ENCODE measurements around the gene MYOCOS.

- TF ChIP-seq CTCF (IDR thresholded peaks at IDR 0.05; ENCODE audit: low read depth, low read length, poor library complexity, severe bottlenecking) (no peak), EZH2phosphoT487 (IDR thresholded peaks at IDR 0.05; ENCODE audit: borderline replicate concordance, low read length) (no peak)
These were observed 48.7 kb downstream of the MYOCOS start for GRCh38 chr1:171670739-171671138.
